ENCODE results near the gene DES.

- TF ChIP-seq POLR2AphosphoS5 (IDR thresholded peaks at IDR 0.05) (no peak), POLR2A (IDR thresholded peaks at IDR 0.05) (no peak), CTCF (IDR thresholded peaks at IDR 0.05) (no peak), EP300 (IDR thresholded peaks at IDR 0.05) (no peak)
Observed at GRCh38 chr2:219455581-219455980, 37.4 kb downstream of the DES start.
